ENCODE results near the gene DMWD. TPM values are rescaled to one million over a fixed set of nuclear protein-coding genes. Genes with fewer than 3 reads are reported as not detected.

DMWD gene
- total and polyA plus RNA-seq, 2 of the 13 experiments (the other 11 are each of a cell fraction or from before 2014, with no cell fraction given), result 10.3 to 14.9 TPM

DNA sequence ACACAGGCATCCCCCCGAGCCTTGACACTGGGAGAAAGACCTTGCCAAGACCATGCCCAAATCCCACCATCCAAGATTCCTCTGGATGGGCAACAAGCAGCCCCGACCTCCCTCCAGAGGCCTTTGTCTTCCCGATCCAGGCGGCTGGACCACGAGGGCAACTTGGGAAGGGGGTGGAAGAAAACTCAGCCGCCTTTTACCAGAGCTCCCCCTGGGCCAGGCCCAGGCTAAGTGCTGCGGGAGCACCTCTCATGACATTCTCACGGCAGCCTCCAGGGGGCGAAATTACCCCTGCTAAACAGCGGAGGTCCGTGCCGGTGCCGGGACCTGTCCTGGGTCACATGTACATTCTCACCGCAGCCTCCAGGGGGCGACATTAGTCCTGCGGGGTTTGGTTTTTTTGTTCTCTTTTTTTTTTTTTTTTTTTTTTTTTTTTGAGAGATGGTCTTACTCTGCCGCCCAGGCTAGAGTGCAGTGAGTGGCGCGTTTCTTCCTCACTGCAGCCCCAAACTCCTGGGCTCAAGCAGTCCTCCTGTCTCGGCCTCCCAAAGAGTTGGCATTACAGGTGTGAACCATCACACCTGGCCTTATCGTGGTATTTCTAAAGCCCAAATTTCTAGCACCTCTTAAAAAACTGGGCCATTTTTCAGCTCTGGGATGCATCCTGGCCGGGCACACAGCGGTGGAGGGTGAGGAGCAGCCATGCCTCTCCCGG is 24.5 kb upstream of the DMWD start (continued):
- TF ChIP-seq, protein P1, sequence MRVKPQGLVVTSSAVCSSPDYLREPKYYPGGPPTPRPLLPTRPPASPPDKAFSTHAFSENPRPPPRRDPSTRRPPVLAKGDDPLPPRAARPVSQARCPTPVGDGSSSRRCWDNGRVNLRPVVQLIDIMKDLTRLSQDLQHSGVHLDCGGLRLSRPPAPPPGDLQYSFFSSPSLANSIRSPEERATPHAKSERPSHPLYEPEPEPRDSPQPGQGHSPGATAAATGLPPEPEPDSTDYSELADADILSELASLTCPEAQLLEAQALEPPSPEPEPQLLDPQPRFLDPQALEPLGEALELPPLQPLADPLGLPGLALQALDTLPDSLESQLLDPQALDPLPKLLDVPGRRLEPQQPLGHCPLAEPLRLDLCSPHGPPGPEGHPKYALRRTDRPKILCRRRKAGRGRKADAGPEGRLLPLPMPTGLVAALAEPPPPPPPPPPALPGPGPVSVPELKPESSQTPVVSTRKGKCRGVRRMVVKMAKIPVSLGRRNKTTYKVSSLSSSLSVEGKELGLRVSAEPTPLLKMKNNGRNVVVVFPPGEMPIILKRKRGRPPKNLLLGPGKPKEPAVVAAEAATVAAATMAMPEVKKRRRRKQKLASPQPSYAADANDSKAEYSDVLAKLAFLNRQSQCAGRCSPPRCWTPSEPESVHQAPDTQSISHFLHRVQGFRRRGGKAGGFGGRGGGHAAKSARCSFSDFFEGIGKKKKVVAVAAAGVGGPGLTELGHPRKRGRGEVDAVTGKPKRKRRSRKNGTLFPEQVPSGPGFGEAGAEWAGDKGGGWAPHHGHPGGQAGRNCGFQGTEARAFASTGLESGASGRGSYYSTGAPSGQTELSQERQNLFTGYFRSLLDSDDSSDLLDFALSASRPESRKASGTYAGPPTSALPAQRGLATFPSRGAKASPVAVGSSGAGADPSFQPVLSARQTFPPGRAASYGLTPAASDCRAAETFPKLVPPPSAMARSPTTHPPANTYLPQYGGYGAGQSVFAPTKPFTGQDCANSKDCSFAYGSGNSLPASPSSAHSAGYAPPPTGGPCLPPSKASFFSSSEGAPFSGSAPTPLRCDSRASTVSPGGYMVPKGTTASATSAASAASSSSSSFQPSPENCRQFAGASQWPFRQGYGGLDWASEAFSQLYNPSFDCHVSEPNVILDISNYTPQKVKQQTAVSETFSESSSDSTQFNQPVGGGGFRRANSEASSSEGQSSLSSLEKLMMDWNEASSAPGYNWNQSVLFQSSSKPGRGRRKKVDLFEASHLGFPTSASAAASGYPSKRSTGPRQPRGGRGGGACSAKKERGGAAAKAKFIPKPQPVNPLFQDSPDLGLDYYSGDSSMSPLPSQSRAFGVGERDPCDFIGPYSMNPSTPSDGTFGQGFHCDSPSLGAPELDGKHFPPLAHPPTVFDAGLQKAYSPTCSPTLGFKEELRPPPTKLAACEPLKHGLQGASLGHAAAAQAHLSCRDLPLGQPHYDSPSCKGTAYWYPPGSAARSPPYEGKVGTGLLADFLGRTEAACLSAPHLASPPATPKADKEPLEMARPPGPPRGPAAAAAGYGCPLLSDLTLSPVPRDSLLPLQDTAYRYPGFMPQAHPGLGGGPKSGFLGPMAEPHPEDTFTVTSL (CRISPR knock-in tag; IDR thresholded peaks at IDR 0.05; ENCODE audit: borderline replicate concordance), result no peak
- TF ChIP-seq ZNF747 (CRISPR knock-in tag; IDR thresholded peaks at IDR 0.05; ENCODE audit: borderline replicate concordance) (no peak; the same call in 1 of the 2 replicates), RBAK (CRISPR knock-in tag; IDR thresholded peaks at IDR 0.05) (no peak), KLF11 (CRISPR knock-in tag; IDR thresholded peaks at IDR 0.05) (no peak), SP2 (CRISPR knock-in tag; IDR thresholded peaks at IDR 0.05) (no peak), ZNF468 (CRISPR knock-in tag; IDR thresholded peaks at IDR 0.05) (no peak), ZNF33B (CRISPR knock-in tag; IDR thresholded peaks at IDR 0.05) (no peak), SAP130 (CRISPR knock-in tag; IDR thresholded peaks at IDR 0.05; ENCODE audit: low read depth) (peak; percentile 64), ZNF761 (CRISPR knock-in tag; conservative IDR thresholded peaks at IDR 0.05) (no peak), SP1 (IDR thresholded peaks at IDR 0.05) (no peak), SP1 (CRISPR knock-in tag; IDR thresholded peaks at IDR 0.05) (no peak), NFE2 (CRISPR knock-in tag; IDR thresholded peaks at IDR 0.05) (no peak), SYNCRIP (IDR thresholded peaks at IDR 0.05; ENCODE audit: insufficient read depth, low read depth, low read length) (no peak), ZNF484 (CRISPR knock-in tag; IDR thresholded peaks at IDR 0.05; ENCODE audit: borderline replicate concordance, low read depth) (no peak), HMG20B (CRISPR knock-in tag; conservative IDR thresholded peaks at IDR 0.05) (no peak), RFX1 (IDR thresholded peaks at IDR 0.05) (no peak), ZNF20 (CRISPR knock-in tag; IDR thresholded peaks at IDR 0.05) (no peak), ATM (IDR thresholded peaks at IDR 0.05; ENCODE audit: borderline replicate concordance) (no peak), MAFK (conservative IDR thresholded peaks at IDR 0.05 in 1 of 2, IDR thresholded peaks at IDR 0.05 in 1 of 2; ENCODE audit: low read length in 2 of 2) (no peak), TEAD3 (CRISPR knock-in tag; optimal IDR thresholded peaks at IDR 0.05; ENCODE audit: borderline replicate concordance) (peak; percentile 78)
- TF ChIP-seq, protein P2, sequence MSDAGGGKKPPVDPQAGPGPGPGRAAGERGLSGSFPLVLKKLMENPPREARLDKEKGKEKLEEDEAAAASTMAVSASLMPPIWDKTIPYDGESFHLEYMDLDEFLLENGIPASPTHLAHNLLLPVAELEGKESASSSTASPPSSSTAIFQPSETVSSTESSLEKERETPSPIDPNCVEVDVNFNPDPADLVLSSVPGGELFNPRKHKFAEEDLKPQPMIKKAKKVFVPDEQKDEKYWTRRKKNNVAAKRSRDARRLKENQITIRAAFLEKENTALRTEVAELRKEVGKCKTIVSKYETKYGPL (CRISPR knock-in tag; IDR thresholded peaks at IDR 0.05), result no peak
- TF ChIP-seq, protein P3, sequence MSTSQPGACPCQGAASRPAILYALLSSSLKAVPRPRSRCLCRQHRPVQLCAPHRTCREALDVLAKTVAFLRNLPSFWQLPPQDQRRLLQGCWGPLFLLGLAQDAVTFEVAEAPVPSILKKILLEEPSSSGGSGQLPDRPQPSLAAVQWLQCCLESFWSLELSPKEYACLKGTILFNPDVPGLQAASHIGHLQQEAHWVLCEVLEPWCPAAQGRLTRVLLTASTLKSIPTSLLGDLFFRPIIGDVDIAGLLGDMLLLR (CRISPR knock-in tag; IDR thresholded peaks at IDR 0.05), result no peak
- TF ChIP-seq, protein P4, sequence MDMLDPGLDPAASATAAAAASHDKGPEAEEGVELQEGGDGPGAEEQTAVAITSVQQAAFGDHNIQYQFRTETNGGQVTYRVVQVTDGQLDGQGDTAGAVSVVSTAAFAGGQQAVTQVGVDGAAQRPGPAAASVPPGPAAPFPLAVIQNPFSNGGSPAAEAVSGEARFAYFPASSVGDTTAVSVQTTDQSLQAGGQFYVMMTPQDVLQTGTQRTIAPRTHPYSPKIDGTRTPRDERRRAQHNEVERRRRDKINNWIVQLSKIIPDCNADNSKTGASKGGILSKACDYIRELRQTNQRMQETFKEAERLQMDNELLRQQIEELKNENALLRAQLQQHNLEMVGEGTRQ (IDR thresholded peaks at IDR 0.05; ENCODE audit: low read depth, low read length), result no peak
- TF ChIP-seq, protein P4 (CRISPR knock-in tag; IDR thresholded peaks at IDR 0.05; ENCODE audit: borderline replicate concordance), result 0 out of 2 replicates have a peak, but pooled peaks have one; percentile 71
